IMR-90 (cell line): ENCODE measurements around the gene UXS1. TPM values are rescaled to one million over a fixed set of nuclear protein-coding genes. Genes with fewer than 3 reads are reported as not detected.

Experiments used
- ATAC-seq: fragments of 200-7000 bp; cut with Tn5 transposase; 2 replicates; pipeline ENCODE4 v1.9.1; 2020; ENCODE audit warnings: low read depth, mild to moderate bottlenecking, moderate library complexity
- BruUV-seq: library from RNA; stranded (reverse); fragments of 400-500 nt; replicated peaks from 2 replicates; lab custom pipeline; 2021; lab: Mats Ljungman, UMichigan
- CTCF ChIA-PET: fragments of 300-600 bp; formaldehyde crosslinking; extraction: SDS; loops from one replicate; lab custom pipeline; 2021; ENCODE audit warnings: antibody characterized with exemption; lab: Yijun Ruan, JAX
- POLR2A ChIA-PET: fragments of 300-600 bp; sonication (Branson Sonifier 250); formaldehyde crosslinking; loops from one replicate; lab custom pipeline; 2022; ENCODE audit warnings: antibody characterized with exemption; ENCODE audit not compliant: unreplicated experiment; lab: Charles Lee
- DNase-seq: peaks from one replicate; pipeline ENCODE4 v3.0.0; 2013
- H2AFZ ChIP-seq: replicated peaks from 2 replicates; pipeline ENCODE3; 2013; ENCODE audit warnings: low read length, mild to moderate bottlenecking; ENCODE audit not compliant: poor library complexity
- H2AK5ac ChIP-seq: 2 replicates; pipeline ENCODE4 v1.6.1; 2013; ENCODE audit warnings: low read depth, low read length, inconsistent platforms
- H2AK9ac ChIP-seq: replicated peaks from 2 replicates; pipeline ENCODE3; 2013; ENCODE audit warnings: mild to moderate bottlenecking, low read depth, low read length, moderate library complexity; ENCODE audit not compliant: poor library complexity
- H2BK120ac ChIP-seq: 2 replicates; pipeline ENCODE4 v1.6.1; 2013; ENCODE audit warnings: low read depth, low read length, inconsistent platforms
- H2BK15ac ChIP-seq: 3 replicates; pipeline ENCODE4 v1.6.1; 2013; ENCODE audit warnings: low read depth, low read length, inconsistent platforms
- H2BK20ac ChIP-seq: 2 replicates; pipeline ENCODE4 v1.6.1; 2013; ENCODE audit warnings: low read depth, mild to moderate bottlenecking, inconsistent platforms, low read length, moderate library complexity
- H2BK5ac ChIP-seq: 2 replicates; pipeline ENCODE4 v1.6.1; 2013; ENCODE audit warnings: mild to moderate bottlenecking, low read depth, low read length, inconsistent platforms; ENCODE audit not compliant: poor library complexity, severe bottlenecking
- H3K14ac ChIP-seq: replicated peaks from 2 replicates; pipeline ENCODE4 v1.6.1; 2013; ENCODE audit warnings: low read depth, low read length, inconsistent platforms
- H3K18ac ChIP-seq: 2 replicates; pipeline ENCODE4 v1.6.1; 2013; ENCODE audit warnings: low read depth, low read length, control low read depth
- H3K23ac ChIP-seq: 2 replicates; pipeline ENCODE4 v1.6.1; 2013; ENCODE audit warnings: low read depth, low read length, inconsistent platforms
- H3K27ac ChIP-seq: 2 replicates; pipeline ENCODE4 v1.5.1; 2013; ENCODE audit warnings: mild to moderate bottlenecking, control low read depth, low read length; ENCODE audit not compliant: insufficient read depth
- H3K27me3 ChIP-seq: 2 replicates; pipeline ENCODE4 v1.6.1; 2013; ENCODE audit warnings: low read length; ENCODE audit not compliant: control insufficient read depth, insufficient read depth
- H3K36me3 ChIP-seq: 2 replicates; pipeline ENCODE4 v1.6.1; 2013; ENCODE audit warnings: low read length, mixed read lengths; ENCODE audit not compliant: control insufficient read depth, insufficient read depth
- H3K4ac ChIP-seq: 2 replicates; pipeline ENCODE4 v1.6.1; 2013; ENCODE audit warnings: low read depth, low read length, inconsistent platforms
- H3K4me1 ChIP-seq: 2 replicates; pipeline ENCODE4 v1.6.1; 2013; ENCODE audit warnings: low read length, mixed read lengths; ENCODE audit not compliant: control insufficient read depth, insufficient read depth
- H3K4me2 ChIP-seq: 2 replicates; pipeline ENCODE4 v1.6.1; 2013; ENCODE audit warnings: low read depth, mild to moderate bottlenecking, control low read depth, low read length, moderate library complexity
- H3K4me3 ChIP-seq: 2 replicates; pipeline ENCODE4 v1.5.1; 2013; ENCODE audit warnings: low read depth, mild to moderate bottlenecking, control low read depth, low read length, moderate library complexity; ENCODE audit not compliant: insufficient read depth
- H3K56ac ChIP-seq: 2 replicates; pipeline ENCODE4 v1.6.1; 2013; ENCODE audit warnings: low read length, inconsistent platforms; ENCODE audit not compliant: insufficient read depth; ENCODE audit errors: extremely low read depth
- H3K79me1 ChIP-seq, 2 experiments: 2 replicates each; pipeline ENCODE4 v1.6.1; 2013; ENCODE audit warnings: low read length in 2 of 2, inconsistent platforms in 1 of 2, low read depth in 1 of 2
- H3K9ac ChIP-seq: 2 replicates; pipeline ENCODE4 v1.6.1; 2013; ENCODE audit warnings: low read depth, low read length, control low read depth
- H3K9me1 ChIP-seq: 2 replicates; pipeline ENCODE4 v1.6.1; 2013; ENCODE audit warnings: low read length, inconsistent platforms; ENCODE audit not compliant: insufficient read depth
- H3K9me3 ChIP-seq: 2 replicates; pipeline ENCODE4 v1.6.1; 2013; ENCODE audit warnings: low read length; ENCODE audit not compliant: control insufficient read depth, insufficient read depth
- H4K20me1 ChIP-seq: 2 replicates; pipeline ENCODE4 v1.6.1; 2013; ENCODE audit warnings: low read length, inconsistent platforms; ENCODE audit not compliant: insufficient read depth
- H4K5ac ChIP-seq: 2 replicates; pipeline ENCODE4 v1.6.1; 2013; ENCODE audit warnings: mild to moderate bottlenecking, low read depth, low read length, control low read depth
- H4K8ac ChIP-seq, 2 experiments: 2 replicates each; pipeline ENCODE4 v1.6.1; 2013; ENCODE audit warnings: low read depth in 2 of 2, low read length in 2 of 2, control low read depth in 1 of 2, inconsistent platforms in 1 of 2
- H4K91ac ChIP-seq: 2 replicates; pipeline ENCODE4 v1.6.1; 2013; ENCODE audit warnings: low read depth, low read length, inconsistent platforms; ENCODE audit not compliant: insufficient read depth
- CEBPB ChIP-seq: IDR thresholded peaks from 2 replicates; pipeline ENCODE4 v1.6.1; 2012; ENCODE audit warnings: low read depth, low read length, improper control_type of control experiment
- NFE2L2 ChIP-seq: fragments of 150-350 bp; IDR thresholded peaks from 2 replicates; pipeline ENCODE4 v1.6.1; 2016; ENCODE audit warnings: low read depth, mild to moderate bottlenecking, low read length
- POLR2A ChIP-seq: IDR thresholded peaks from 2 replicates; pipeline ENCODE4 v1.6.1; 2012; ENCODE audit warnings: mild to moderate bottlenecking, low read depth, low read length
- RFX5 ChIP-seq: IDR thresholded peaks from 2 replicates; pipeline ENCODE4 v1.8.0; 2012; ENCODE audit warnings: low read depth, mild to moderate bottlenecking, low read length, moderate library complexity
- WGBS, 2 experiments: methylation state at CpG; one replicate each; pipeline versions ENCODE4 v1.1.5 to v1.1.7; 2013; ENCODE audit warnings: missing lambda C conversion rate in 2 of 2; ENCODE audit not compliant: insufficient read length in 1 of 2; ENCODE audit errors: extremely low coverage in 2 of 2; 5-methylcytosine and 5-hydroxymethylcytosine counted together
- dilution Hi-C: fragments of 300-500 bp; cut with HindIII; formaldehyde crosslinking; loops from one replicate; pipeline ENCODE4 v1.14.3; 2018; ENCODE audit warnings: low sequenced_read_pairs; ENCODE audit not compliant: unreplicated experiment
- in situ Hi-C: fragments of 300-500 bp; cut with MboI; formaldehyde crosslinking; loops from 3 replicates; pipeline ENCODE4 v1.14.3; 2019; ENCODE audit warnings: low sequenced_read_pairs, inconsistent platforms, mixed read lengths
- intact Hi-C: fragments of 100-400 bp; cut with micrococcal nuclease; formaldehyde crosslinking; loops from 2 replicates; pipeline ENCODE4 v1.10.0; 2022
- polyA plus RNA-seq, 3 experiments: library from polyadenylated mRNA; depleted of rRNA; stranded (reverse); fragments of >200 nt; gene quantifications; 2 replicates each; pipeline ENCODE4 v1.2.3, GENCODE V29; 2012; ENCODE audit warnings: low replicate concordance in 1 of 3
- total RNA-seq: library from RNA; depleted of rRNA; stranded (reverse); fragments of >200 nt; gene quantifications from 2 replicates; pipeline ENCODE4 v1.2.3, GENCODE V29; 2012
- TF ChIP-seq, protein P1 (sequence below): conservative IDR thresholded peaks from 2 replicates; pipeline ENCODE4 v1.5.1; 2012; ENCODE audit warnings: mild to moderate bottlenecking, low read depth, low read length, improper control_type of control experiment
- TF ChIP-seq, protein P2 (sequence below): fragments of 150-350 bp; IDR thresholded peaks from 2 replicates; pipeline ENCODE4 v1.6.1; 2016; ENCODE audit warnings: low read depth, mild to moderate bottlenecking, low read length, moderate library complexity, borderline replicate concordance

Gene UXS1
- total and polyA plus RNA-seq, 2 of the 4 experiments (the other 2 are of a cell fraction): 33.7 to 54.3 TPM

DNA sequence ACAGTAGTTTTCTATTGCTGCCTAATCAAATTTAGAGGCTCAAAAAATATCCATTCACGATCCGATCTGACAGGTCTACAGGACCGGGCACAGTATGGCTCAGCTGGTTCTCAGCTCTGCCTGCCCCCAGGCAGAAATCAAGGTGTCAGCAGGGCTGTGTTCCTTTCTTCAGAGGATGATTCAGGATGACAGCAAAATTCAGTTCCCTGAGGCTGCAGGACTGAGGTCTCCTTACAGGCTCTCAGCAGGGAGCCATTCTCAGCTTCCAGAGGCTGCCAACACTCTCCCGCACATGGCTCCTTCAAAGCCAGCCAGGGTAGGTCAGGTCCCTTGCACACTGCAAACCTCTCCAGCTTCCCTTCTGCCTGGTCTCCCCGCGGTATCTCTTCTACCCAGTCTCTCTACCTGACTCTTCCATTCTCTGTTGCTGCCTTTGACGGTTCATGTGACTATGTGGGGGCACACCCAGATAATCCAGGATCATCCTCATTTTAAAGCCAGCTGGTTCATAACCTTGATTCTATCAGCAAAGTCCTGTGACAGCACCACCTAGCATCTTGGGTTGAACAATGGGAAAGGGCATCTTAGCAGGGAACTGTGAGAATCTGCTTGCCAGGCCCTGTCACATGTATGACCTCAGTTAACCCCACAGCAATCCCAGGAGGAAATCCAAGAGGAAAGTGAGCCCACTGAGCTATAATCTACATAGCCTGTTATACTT lies 50.4 kb downstream of the UXS1 start:
- Histone ChIP-seq H4K8ac (no peak overlapping the region), H3K56ac (no peak overlapping the region), H4K91ac (peak overlapping the region; percentile 27; the same call in 1 of the 2 replicates), H4K5ac (no peak overlapping the region), H3K27ac (no peak overlapping the region), H3K79me1 (peaks cover 5 to 14% of the 10 kb centered on the region in 2 experiments; a peak in 3 of 4 replicates), H3K4me1 (peaks cover 18% of the 10 kb centered on the region), H3K4ac (no peak overlapping the region), H3K9me3 (no peaks in the 10 kb centered on the region), H3K36me3 (peaks cover 5% of the 10 kb centered on the region), H4K20me1 (no peaks in the 10 kb centered on the region), H3K4me2 (no peak overlapping the region), H2AK5ac (peak overlapping the region; percentile 38; the same call in 1 of the 2 replicates), H2BK20ac (no peak overlapping the region), H3K27me3 (no peaks in the 10 kb centered on the region), H2BK120ac (no peak overlapping the region), H2BK15ac (no peak overlapping the region), H2AFZ (no peak overlapping the region), H2AK9ac (no peak overlapping the region), H3K4me3 (no peak overlapping the region), H3K14ac (no peak overlapping the region), H3K9ac (no peak overlapping the region), H3K18ac (no peak overlapping the region), H3K23ac (no peak overlapping the region), H3K9me1 (peaks cover 10% of the 10 kb centered on the region), H2BK5ac (no peak overlapping the region)
- no peak for ATAC-seq
- BruUV-seq: no TSS peak
- ChIA-PET CTCF (no interaction called here), POLR2A (no interaction called here)
- intact Hi-C loops: loop anchor here (5.0 kb wide), 1 partner anchor 49 kb away; the partner anchor contains the start of gene UXS1
- 86% methylated on average over 3 of the region's 7 CpGs; no CpG with 5 or more reads in 1 of the 2 experiments for WGBS, 2 experiments
- no peak for DNase-seq
- TF ChIP-seq POLR2A: no peak
- TF ChIP-seq RFX5: no peak
- TF ChIP-seq CEBPB: no peak
- TF ChIP-seq, protein P1, sequence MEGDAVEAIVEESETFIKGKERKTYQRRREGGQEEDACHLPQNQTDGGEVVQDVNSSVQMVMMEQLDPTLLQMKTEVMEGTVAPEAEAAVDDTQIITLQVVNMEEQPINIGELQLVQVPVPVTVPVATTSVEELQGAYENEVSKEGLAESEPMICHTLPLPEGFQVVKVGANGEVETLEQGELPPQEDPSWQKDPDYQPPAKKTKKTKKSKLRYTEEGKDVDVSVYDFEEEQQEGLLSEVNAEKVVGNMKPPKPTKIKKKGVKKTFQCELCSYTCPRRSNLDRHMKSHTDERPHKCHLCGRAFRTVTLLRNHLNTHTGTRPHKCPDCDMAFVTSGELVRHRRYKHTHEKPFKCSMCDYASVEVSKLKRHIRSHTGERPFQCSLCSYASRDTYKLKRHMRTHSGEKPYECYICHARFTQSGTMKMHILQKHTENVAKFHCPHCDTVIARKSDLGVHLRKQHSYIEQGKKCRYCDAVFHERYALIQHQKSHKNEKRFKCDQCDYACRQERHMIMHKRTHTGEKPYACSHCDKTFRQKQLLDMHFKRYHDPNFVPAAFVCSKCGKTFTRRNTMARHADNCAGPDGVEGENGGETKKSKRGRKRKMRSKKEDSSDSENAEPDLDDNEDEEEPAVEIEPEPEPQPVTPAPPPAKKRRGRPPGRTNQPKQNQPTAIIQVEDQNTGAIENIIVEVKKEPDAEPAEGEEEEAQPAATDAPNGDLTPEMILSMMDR: no peak
- no peak for TF ChIP-seq NFE2L2
- TF ChIP-seq, protein P2, sequence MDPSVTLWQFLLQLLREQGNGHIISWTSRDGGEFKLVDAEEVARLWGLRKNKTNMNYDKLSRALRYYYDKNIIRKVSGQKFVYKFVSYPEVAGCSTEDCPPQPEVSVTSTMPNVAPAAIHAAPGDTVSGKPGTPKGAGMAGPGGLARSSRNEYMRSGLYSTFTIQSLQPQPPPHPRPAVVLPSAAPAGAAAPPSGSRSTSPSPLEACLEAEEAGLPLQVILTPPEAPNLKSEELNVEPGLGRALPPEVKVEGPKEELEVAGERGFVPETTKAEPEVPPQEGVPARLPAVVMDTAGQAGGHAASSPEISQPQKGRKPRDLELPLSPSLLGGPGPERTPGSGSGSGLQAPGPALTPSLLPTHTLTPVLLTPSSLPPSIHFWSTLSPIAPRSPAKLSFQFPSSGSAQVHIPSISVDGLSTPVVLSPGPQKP: no peak
- in situ Hi-C loops: no loop called here
- dilution Hi-C loops: no loop called here
